Keratinocyte (primary cell): ENCODE results near the gene PTPRN2.

Experiments
- EZH2 ChIP-seq: IDR thresholded peaks from one replicate; pipeline ENCODE4 v1.6.1; 2012; ENCODE audit warnings: inconsistent platforms, mild to moderate bottlenecking, low read length, moderate library complexity
- TF ChIP-seq, protein P1 (sequence below), 3 experiments: IDR thresholded peaks in 1 of 3; conservative IDR thresholded peaks in 1 of 3; optimal IDR thresholded peaks in 1 of 3; 2 replicates in 2 of 3; 3 replicates in 1 of 3; pipeline versions ENCODE3 to v1.5.1; 2011; ENCODE audit warnings: low read length in 3 of 3, mild to moderate bottlenecking in 3 of 3, moderate library complexity in 2 of 3, control low read depth in 1 of 3, inconsistent platforms in 1 of 3; ENCODE audit not compliant: insufficient read depth in 2 of 3; ENCODE audit errors: extremely low read depth in 1 of 3

DNA sequence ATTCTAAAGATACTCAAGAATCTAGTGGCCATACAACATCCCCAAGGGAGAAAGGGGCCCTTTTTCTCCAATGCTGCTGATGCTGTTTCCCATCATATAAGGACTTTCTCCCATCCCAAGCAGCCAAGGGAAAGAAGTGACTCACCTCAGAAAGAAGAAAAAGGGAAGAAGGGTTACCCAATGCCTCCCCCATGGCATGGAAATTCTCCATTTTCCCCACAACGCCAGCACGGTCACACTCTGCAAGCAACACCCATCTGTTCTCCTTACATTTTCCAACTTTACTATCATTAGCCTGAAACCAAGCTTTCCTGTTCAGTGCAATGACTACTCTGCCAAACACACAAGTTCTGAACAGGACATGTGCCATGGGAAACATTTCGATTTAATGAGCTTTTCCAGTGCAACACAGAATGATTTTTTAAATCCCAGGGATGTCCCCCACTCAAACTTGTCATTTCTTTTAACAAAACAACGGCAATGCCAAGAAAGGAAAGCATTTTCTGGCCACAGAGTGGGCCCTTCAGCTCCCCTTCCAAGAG is 67.9 kb downstream of the PTPRN2 start:
- TF ChIP-seq, protein P1, sequence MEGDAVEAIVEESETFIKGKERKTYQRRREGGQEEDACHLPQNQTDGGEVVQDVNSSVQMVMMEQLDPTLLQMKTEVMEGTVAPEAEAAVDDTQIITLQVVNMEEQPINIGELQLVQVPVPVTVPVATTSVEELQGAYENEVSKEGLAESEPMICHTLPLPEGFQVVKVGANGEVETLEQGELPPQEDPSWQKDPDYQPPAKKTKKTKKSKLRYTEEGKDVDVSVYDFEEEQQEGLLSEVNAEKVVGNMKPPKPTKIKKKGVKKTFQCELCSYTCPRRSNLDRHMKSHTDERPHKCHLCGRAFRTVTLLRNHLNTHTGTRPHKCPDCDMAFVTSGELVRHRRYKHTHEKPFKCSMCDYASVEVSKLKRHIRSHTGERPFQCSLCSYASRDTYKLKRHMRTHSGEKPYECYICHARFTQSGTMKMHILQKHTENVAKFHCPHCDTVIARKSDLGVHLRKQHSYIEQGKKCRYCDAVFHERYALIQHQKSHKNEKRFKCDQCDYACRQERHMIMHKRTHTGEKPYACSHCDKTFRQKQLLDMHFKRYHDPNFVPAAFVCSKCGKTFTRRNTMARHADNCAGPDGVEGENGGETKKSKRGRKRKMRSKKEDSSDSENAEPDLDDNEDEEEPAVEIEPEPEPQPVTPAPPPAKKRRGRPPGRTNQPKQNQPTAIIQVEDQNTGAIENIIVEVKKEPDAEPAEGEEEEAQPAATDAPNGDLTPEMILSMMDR (optimal IDR thresholded peaks at IDR 0.05 in 1 of 3, IDR thresholded peaks at IDR 0.05 in 1 of 3, conservative IDR thresholded peaks at IDR 0.05 in 1 of 3; ENCODE audit: extremely low read depth in 1 of 3, insufficient read depth in 2 of 3, low read length in 3 of 3): no peak
- no peak for TF ChIP-seq EZH2
